CD4-positive, alpha-beta T cell treated with Interleukin-17A for 1 hour (primary cell): Measurements from ENCODE around the gene CTNND2.
"Not testable (repeated sequence)": the region's sequence is repeated elsewhere in the genome, so short reads cannot be mapped to it uniquely, and the experiment has no call there.

Source experiments
- DNase-seq: peaks from one replicate; pipeline ENCODE4 v3.0.0-alpha.2; 2020

CTNND2 gene

GRCh38 chr5:11432116-11432515 is 472.1 kb downstream of the CTNND2 start:
- DNase-seq: no peak

- DNase-seq: no peak
These were observed 475.0 kb downstream of the CTNND2 start for GRCh38 chr5:11429254-11429653.

GRCh38 chr5:11427569-11427968 is 476.7 kb downstream of the CTNND2 start:
- no peak for DNase-seq

- DNase-seq: no peak
These were observed 477.8 kb downstream of the CTNND2 start for GRCh38 chr5:11426442-11426841.

GRCh38 chr5:11422342-11422741 is 481.9 kb downstream of the CTNND2 start:
- DNase-seq: no peak

- no peak for DNase-seq
These were observed 483.3 kb downstream of the CTNND2 start for GRCh38 chr5:11420969-11421368.

GRCh38 chr5:11415751-11416150 is 488.5 kb downstream of the CTNND2 start:
- DNase-seq: no peak

GRCh38 chr5:11414732-11415131 is 489.5 kb downstream of the CTNND2 start:
- not testable (repeated sequence) for DNase-seq

GRCh38 chr5:11411621-11412020 is 492.6 kb downstream of the CTNND2 start:
- no peak for DNase-seq

GRCh38 chr5:11407556-11408145 is 496.6 kb downstream of the CTNND2 start:
- no peak for DNase-seq

- no peak for DNase-seq
These were observed 503.9 kb downstream of the CTNND2 start for GRCh38 chr5:11400316-11400715.

GRCh38 chr5:11398728-11399127 is 505.5 kb downstream of the CTNND2 start:
- no peak for DNase-seq

- no peak for DNase-seq
These were observed 506.7 kb downstream of the CTNND2 start for GRCh38 chr5:11397549-11397948.

- no peak for DNase-seq
These were observed 507.3 kb downstream of the CTNND2 start for GRCh38 chr5:11396917-11397316.

GRCh38 chr5:11394933-11395332 is 509.3 kb downstream of the CTNND2 start:
- no peak for DNase-seq

GRCh38 chr5:11390291-11390767 is 513.9 kb downstream of the CTNND2 start:
- no peak for DNase-seq

GRCh38 chr5:11387382-11387781 is 516.9 kb downstream of the CTNND2 start:
- no peak for DNase-seq

- DNase-seq: no peak
These were observed 517.8 kb downstream of the CTNND2 start for GRCh38 chr5:11386398-11386797.

- no peak for DNase-seq
These were observed 518.3 kb downstream of the CTNND2 start for GRCh38 chr5:11385901-11386293.

GRCh38 chr5:11385251-11385900 is 518.9 kb downstream of the CTNND2 start:
- no peak for DNase-seq

- no peak for DNase-seq
These were observed 519.6 kb downstream of the CTNND2 start for GRCh38 chr5:11384441-11385250.

GRCh38 chr5:11383506-11384095 is 520.6 kb downstream of the CTNND2 start:
- no peak for DNase-seq

- DNase-seq: no peak
These were observed 525.8 kb downstream of the CTNND2 start for GRCh38 chr5:11378461-11378860.

- DNase-seq: no peak
These were observed 526.4 kb downstream of the CTNND2 start for GRCh38 chr5:11377896-11378295.
